Naive B cell (primary cell): Measurements from ENCODE around the gene RBBP6. TPM values are rescaled to one million over a fixed set of nuclear protein-coding genes. Genes with fewer than 3 reads are reported as not detected.

Source experiments
- ATAC-seq, 2 donors: fragments of 150-1000 bp; cut with Tn5 transposase; 2 replicates each; pipeline ENCODE4 v1.10.0; 2021; ENCODE audit warnings: low read depth in 2 of 2, mild to moderate bottlenecking in 2 of 2, moderate library complexity in 2 of 2
- DNase-seq: peaks from one replicate; pipeline ENCODE4 v3.0.0; 2022
- H3K27ac Mint-ChIP-seq, 6 donors: one replicate each; pipeline ENCODE4 v1.8.0; 2020 to 2022; ENCODE audit warnings: mild to moderate bottlenecking in 6 of 6, mixed read lengths in 6 of 6, moderate library complexity in 5 of 6, inconsistent platforms in 2 of 6
- H3K27me3 Mint-ChIP-seq, 3 donors: one replicate each; pipeline ENCODE4 v1.8.0; 2021 to 2022; ENCODE audit warnings: mixed read lengths in 3 of 3, mild to moderate bottlenecking in 1 of 3
- H3K36me3 Mint-ChIP-seq, 2 donors: one replicate each; pipeline ENCODE4 v1.8.0; 2020 to 2022; ENCODE audit warnings: mixed read lengths in 2 of 2, inconsistent platforms in 1 of 2, mild to moderate bottlenecking in 1 of 2
- H3K4me1 Mint-ChIP-seq, 3 donors: one replicate each; pipeline ENCODE4 v1.8.0; 2020 to 2022; ENCODE audit warnings: mixed read lengths in 3 of 3, inconsistent platforms in 1 of 3, mild to moderate bottlenecking in 1 of 3, moderate library complexity in 1 of 3
- H3K4me3 Mint-ChIP-seq, 8 donors: one replicate each; pipeline ENCODE4 v1.8.0; 2020 to 2022; ENCODE audit warnings: mild to moderate bottlenecking in 8 of 8, mixed read lengths in 8 of 8, moderate library complexity in 8 of 8, inconsistent platforms in 2 of 8
- H3K9me3 Mint-ChIP-seq, 7 donors: one replicate each; pipeline ENCODE4 v1.8.0; 2020 to 2022; ENCODE audit warnings: mixed read lengths in 7 of 7, mild to moderate bottlenecking in 5 of 7, inconsistent platforms in 2 of 7, moderate library complexity in 1 of 7
- polyA plus RNA-seq, 6 donors: library from polyadenylated mRNA; unstranded; fragments of 300-500 nt; fragmentation: Illumina TruSeq; gene quantifications; one replicate each; pipeline ENCODE4 v1.2.3, GENCODE V29; 2021; ENCODE audit warnings: low read depth in 6 of 6

Gene RBBP6
- polyA plus RNA-seq, 6 donors from 2014 or later = 19.6 to 41.1 (median 30.2) TPM

DNA sequence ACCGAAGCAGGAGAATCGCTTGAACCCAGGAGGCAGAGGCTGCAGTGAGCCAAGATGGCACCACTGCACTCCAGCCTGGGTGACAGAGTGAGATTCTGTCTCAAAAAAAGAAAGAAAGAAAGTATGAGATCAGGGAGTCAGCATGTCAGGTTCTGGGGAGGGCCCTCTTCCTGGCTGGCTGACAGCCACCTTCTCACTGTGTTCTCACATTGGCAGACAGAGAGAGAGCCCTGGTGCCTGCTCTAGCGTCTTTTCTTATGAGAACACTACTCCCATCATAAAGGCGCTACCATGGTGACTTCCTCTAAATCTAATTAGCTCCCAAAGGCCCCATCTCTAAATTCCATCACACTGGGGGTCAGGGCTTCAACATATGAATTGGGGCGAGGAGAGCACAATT, 27.6 kb upstream of the RBBP6 start:
- H3K4me1 Mint-ChIP-seq = peaks cover under 1 to 2% (median 2%) of the 10 kb centered on the region in 3 donors
- no peak overlapping the region for H3K27ac Mint-ChIP-seq
- no peak for ATAC-seq
- H3K9me3 Mint-ChIP-seq = peaks cover 0 to 1% (median 0%) of the 10 kb centered on the region in 7 donors
- no peaks in the 10 kb centered on the region for H3K36me3 Mint-ChIP-seq
- no peak overlapping the region for H3K4me3 Mint-ChIP-seq
- H3K27me3 Mint-ChIP-seq = peaks cover 0 to 29% (median 23%) of the 10 kb centered on the region in 3 donors
- no peak for DNase-seq

DNA sequence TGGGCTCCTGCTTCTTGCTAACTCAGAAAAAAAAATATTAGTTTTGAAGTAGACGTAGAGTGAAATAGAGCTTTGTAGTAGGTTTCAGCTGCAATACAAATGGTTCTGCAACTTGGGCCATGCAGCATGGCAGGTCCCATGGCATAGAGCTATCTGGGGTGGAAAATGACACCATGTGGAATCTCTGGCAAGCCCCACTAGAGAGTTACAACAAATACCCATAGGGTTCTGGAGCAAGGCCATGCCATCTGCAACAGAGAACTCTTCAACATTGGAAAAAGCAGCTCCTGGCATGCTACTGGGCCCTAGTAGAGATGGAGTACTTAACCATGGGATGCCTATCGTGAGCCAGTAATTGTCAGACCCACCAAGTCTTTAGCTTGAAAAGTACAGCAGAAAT, 25.3 kb upstream of the RBBP6 start:
- peaks cover 0 to 1% (median 0%) of the 10 kb centered on the region in 7 donors for H3K9me3 Mint-ChIP-seq
- ATAC-seq (no peak), DNase-seq (no peak)
- no peak overlapping the region for H3K27ac Mint-ChIP-seq
- no peak overlapping the region for H3K4me3 Mint-ChIP-seq
- peaks cover 5 to 10% (median 8%) of the 10 kb centered on the region in 3 donors for H3K4me1 Mint-ChIP-seq
- peaks cover 0 to 20% (median 11%) of the 10 kb centered on the region in 3 donors for H3K27me3 Mint-ChIP-seq
- no peaks in the 10 kb centered on the region for H3K36me3 Mint-ChIP-seq

DNA sequence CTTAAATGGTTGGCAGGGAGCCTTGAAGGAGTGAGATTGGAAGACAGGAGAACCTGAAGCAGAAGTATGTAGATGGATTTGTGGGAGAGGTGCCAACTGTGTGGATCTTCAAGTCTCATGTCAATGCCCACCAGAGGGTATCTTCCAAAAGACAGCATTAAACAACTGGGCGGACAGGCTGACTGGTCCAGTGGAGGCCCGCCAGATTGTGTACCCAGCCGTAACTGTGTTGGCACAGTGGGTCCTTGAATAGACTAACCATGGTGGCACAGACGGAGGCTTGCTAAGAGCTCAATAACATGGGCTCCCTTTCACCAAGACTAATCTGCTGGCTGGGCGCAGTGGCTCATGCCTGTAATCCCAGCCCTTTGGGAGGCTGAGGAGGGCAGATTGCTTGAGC, 24.2 kb upstream of the RBBP6 start:
- no peak overlapping the region for H3K4me3 Mint-ChIP-seq
- H3K27me3 Mint-ChIP-seq = peaks cover 0 to 18% (median 8%) of the 10 kb centered on the region in 3 donors
- ATAC-seq (no peak), DNase-seq (no peak)
- H3K4me1 Mint-ChIP-seq = peaks cover 5 to 10% (median 8%) of the 10 kb centered on the region in 3 donors
- H3K27ac Mint-ChIP-seq = peak overlapping the region in 1 of 6 donors; percentile 16
- H3K9me3 Mint-ChIP-seq = peaks cover 0 to 1% (median 0%) of the 10 kb centered on the region in 7 donors
- H3K36me3 Mint-ChIP-seq = no peaks in the 10 kb centered on the region

DNA sequence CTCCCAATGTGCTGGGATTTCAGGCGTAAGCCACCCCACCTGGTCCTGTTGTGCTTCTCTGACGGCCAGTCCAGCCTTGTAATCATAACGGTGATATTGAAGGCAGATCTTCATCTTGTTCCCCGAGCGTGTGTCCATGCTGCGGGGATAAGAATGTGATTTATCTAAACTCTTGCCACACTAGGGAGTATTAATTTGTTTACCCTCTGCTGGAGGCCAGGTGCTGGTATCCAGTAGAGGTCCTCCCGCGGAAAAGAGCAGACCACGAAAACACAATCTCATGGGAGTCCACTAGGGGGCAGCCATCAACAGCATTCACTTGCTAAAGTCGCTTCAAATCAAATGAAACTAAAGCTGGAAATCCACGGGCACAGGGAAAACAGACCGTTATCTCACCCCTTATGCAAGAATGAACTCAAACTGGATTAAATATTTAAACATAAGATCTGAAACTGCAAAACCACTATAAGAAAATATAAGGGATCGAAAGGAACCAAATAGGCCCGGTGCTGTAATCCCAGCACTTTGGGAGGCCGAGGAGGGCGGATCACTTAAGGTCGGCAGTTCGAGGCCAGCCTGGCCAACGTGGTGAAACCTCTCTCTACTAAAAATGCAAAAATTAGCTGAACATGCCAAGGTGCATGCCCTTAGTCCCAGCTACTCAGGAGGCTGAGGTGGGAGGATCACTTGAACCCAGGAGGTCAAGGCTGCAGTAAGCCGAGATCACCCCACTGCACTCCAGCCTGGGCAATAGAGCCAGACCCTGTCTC, 22.3 kb upstream of the RBBP6 start:
- H3K9me3 Mint-ChIP-seq = peaks cover 0 to 1% (median 0%) of the 10 kb centered on the region in 7 donors
- peaks cover 5 to 10% (median 8%) of the 10 kb centered on the region in 3 donors for H3K4me1 Mint-ChIP-seq
- H3K27me3 Mint-ChIP-seq = peaks cover 0 to 17% (median 8%) of the 10 kb centered on the region in 3 donors
- H3K4me3 Mint-ChIP-seq = peak overlapping the region in 3 of 8 donors; percentile 50 to 77 (median 59)
- ATAC-seq (peak; percentile 72 to 76), DNase-seq (peak; percentile 56)
- H3K36me3 Mint-ChIP-seq = no peaks in the 10 kb centered on the region
- H3K27ac Mint-ChIP-seq = peak overlapping the region in 2 of 6 donors; percentile 73 to 96

DNA sequence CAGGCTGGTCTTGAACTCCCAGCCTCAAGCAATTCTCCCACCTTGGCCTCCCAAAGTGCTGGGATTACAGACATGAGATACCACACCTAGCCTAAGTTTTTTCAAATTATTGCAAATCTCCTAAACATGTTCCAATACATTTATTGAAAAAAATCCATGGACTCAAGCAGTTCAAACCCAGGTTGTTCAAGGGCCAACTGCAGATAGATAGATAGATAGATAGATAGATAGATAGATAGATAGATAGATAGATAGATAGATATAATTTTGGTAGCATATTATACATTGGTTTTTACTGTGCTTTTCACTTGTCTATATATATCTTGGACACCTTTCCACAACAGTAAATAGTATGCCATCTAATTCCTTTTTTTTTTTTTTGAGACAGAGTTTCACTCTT, 20.9 kb upstream of the RBBP6 start:
- Mint-ChIP-seq H3K4me3 (no peak overlapping the region), H3K36me3 (no peaks in the 10 kb centered on the region), H3K9me3 (no peaks in the 10 kb centered on the region), H3K27me3 (peaks cover 0 to 17% (median 8%) of the 10 kb centered on the region in 3 donors), H3K27ac (no peak overlapping the region), H3K4me1 (peaks cover 5 to 10% (median 8%) of the 10 kb centered on the region in 3 donors)
- DNase-seq (no peak), ATAC-seq (no peak)

DNA sequence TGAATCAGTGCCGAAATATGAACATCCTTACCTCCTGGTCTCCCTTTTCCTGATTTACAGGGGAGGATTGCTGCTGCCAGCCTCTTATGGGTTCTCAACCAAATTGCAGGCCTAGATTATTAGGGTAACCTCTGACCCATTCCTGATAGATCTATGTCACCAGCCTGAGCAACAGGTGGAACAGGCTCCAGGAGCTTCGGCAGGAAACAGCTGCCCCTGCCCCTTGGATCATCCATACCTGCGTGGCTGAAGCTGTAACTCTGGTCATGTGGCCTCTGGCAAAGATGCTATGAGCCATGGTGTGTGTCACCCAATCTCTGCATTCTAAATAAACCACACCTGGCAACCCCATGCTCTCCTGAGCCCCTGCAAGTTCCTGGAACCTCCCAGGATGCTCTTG, 18.4 kb upstream of the RBBP6 start:
- peaks cover 5 to 10% (median 8%) of the 10 kb centered on the region in 3 donors for H3K4me1 Mint-ChIP-seq
- H3K4me3 Mint-ChIP-seq = no peak overlapping the region
- H3K27me3 Mint-ChIP-seq = peaks cover 0 to 13% (median 0%) of the 10 kb centered on the region in 3 donors
- H3K36me3 Mint-ChIP-seq = no peaks in the 10 kb centered on the region
- ATAC-seq (no peak), DNase-seq (no peak)
- H3K9me3 Mint-ChIP-seq = no peaks in the 10 kb centered on the region
- peak overlapping the region in 1 of 6 donors; percentile 21 for H3K27ac Mint-ChIP-seq

DNA sequence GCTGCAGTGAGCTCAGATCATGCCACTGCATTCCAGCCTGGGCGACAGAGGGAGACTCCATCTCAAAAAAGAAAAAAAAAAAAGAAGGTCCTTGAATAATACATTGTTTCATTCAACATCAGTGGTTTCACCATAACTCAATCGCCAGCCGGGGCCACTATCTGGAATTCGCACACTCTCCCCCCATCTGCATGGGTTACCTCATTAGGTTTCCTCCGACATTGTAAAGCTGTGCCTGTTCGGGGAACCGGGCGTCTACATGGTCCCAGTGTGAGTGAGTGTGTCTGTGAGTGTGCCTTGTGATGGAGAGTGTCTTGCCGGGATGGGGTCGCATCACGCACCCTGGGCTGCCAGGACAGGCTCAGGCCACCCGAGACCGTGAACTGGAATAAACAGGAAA, 16.6 kb upstream of the RBBP6 start:
- Mint-ChIP-seq H3K9me3 (no peaks in the 10 kb centered on the region), H3K4me1 (no peaks in the 10 kb centered on the region), H3K4me3 (no peak overlapping the region), H3K27me3 (peaks cover 4 to 23% (median 8%) of the 10 kb centered on the region in 3 donors), H3K36me3 (no peaks in the 10 kb centered on the region), H3K27ac (no peak overlapping the region)
- ATAC-seq (no peak), DNase-seq (no peak)

DNA sequence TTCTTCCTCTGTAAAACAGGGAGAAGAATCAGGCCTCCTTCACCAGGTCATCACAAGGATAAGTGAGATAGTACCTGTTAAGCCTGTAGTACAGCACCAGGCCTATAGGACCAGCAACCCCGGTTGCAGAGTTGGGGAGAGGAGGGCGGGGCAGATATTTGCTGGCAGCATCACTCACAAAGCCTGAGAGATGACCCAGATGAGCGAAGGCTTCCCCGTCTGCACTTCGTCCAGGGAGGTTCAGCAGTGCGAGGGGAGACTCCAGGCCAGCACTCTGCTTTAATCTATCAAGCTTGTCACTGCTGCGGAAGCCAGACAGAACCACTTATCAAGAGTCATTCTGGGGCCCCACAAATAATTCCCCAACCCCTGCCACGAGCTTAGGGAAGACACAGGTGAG, 15.8 kb upstream of the RBBP6 start:
- peaks cover 4 to 23% (median 8%) of the 10 kb centered on the region in 3 donors for H3K27me3 Mint-ChIP-seq
- no peaks in the 10 kb centered on the region for H3K4me1 Mint-ChIP-seq
- DNase-seq (no peak), ATAC-seq (no peak)
- H3K36me3 Mint-ChIP-seq = no peaks in the 10 kb centered on the region
- H3K9me3 Mint-ChIP-seq = no peaks in the 10 kb centered on the region
- no peak overlapping the region for H3K27ac Mint-ChIP-seq
- H3K4me3 Mint-ChIP-seq = no peak overlapping the region

DNA sequence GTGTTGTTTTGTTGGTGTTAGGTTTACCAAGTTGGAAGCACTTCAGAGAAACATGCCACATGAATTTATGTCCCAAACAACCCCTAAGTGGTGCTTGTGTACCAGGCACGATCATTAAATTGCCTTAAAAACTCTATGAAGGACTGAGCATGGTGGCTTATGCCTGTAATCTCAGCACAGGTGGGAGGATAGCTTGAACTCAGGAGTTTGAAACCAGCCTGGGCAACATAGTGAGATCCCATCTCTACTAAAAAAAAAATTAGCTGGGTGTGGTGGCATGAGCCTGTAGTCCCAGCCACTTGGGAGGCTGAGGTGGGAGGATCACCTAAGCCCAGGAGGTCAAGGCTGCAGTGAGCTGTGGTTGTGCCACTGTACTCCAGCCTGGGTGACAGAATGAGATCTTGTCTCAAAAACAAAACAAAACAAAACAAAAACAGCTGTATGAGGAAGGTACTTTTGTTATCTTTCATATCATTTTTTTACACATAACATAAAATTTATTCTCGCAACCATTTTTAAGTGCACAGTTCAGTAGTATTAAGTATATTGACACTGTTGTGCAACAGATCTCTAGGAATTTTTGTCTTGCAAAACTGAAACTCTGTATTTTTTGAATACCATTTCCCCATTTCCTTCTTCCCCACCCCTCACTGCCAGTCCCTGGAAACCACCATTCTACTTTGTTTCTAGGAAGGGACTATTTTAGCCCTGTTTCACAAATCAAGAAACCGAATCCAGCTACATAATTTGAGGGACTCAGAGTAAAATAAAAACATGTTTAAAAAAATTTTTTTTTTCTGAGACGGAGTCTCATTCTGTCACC, 14.3 kb upstream of the RBBP6 start:
- no peak overlapping the region for H3K4me3 Mint-ChIP-seq
- H3K27me3 Mint-ChIP-seq = peaks cover 4 to 23% (median 8%) of the 10 kb centered on the region in 3 donors
- no peaks in the 10 kb centered on the region for H3K9me3 Mint-ChIP-seq
- peak overlapping the region in 2 of 6 donors; percentile 21 to 73 for H3K27ac Mint-ChIP-seq
- H3K36me3 Mint-ChIP-seq = no peaks in the 10 kb centered on the region
- ATAC-seq (no peak), DNase-seq (no peak)
- H3K4me1 Mint-ChIP-seq = no peaks in the 10 kb centered on the region

DNA sequence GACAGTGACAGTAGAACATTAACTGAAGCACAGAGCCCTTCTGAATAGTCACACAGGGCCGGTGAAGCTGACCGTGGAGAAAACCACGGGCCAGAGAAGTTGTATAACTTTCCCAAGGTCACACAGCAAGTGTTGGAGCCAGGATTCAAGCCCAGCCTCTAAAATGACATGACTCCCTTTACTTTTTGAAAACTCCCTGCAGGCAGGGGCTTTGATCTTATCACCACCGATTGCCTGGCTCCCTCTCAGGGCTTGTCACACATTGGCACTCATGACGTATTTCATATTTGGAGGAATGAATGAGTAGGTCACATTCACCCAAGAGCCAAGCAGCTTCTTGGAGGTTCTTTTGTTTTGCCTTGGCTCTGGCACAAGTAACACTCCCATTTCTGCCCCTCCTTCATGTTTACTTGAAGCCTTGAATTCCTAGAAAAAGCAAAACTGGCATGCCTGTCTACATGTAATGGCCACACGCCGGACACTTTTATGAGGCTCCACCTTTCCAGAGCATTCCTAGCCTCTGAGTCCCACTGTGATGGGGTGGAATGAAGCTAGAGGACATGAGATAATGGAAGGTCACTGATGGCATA, 13.3 kb upstream of the RBBP6 start:
- DNase-seq (no peak), ATAC-seq (no peak)
- Mint-ChIP-seq H3K9me3 (no peaks in the 10 kb centered on the region), H3K4me1 (no peaks in the 10 kb centered on the region), H3K36me3 (no peaks in the 10 kb centered on the region), H3K27me3 (peaks cover 4 to 21% (median 8%) of the 10 kb centered on the region in 3 donors), H3K27ac (peak overlapping the region in 1 of 6 donors; percentile 16), H3K4me3 (no peak overlapping the region)

DNA sequence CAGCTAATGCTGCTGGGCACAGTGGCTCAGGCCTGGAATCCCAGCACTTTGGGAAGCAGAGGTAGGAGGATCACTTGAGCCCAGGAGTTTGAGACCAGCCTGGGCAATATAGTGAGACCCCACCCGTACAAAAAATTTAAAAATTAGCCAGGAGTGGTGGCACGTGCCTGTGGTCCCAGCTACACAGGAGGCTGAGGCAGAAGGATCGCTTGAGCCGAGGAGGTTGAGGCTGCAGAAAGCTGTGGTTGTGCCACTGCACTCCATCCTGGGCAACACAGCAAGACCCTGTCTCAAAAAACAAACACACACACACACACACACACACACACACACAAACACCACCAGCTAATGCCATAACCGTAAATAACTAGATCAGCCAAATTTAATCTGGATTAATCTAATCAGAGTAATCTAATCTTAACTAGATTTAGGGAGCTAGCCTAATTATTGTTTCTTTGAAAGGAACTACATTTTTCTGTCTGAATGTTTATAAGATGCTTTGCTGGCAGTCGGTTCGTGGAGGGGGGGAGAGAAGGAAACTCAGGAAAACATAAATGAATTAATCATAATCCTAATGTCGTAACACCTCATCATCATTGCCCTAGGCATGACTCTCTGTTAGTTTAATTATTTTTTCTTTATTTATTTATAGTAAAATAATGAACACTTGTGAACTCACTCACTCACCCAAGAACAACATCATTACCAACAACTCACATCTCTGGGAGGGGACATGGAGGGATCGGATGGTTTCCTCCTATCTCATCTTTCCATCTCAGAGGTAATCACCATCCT, 12.5 kb upstream of the RBBP6 start:
- H3K27me3 Mint-ChIP-seq = peaks cover 4 to 17% (median 8%) of the 10 kb centered on the region in 3 donors
- no peaks in the 10 kb centered on the region for H3K4me1 Mint-ChIP-seq
- no peak overlapping the region for H3K4me3 Mint-ChIP-seq
- H3K27ac Mint-ChIP-seq = no peak overlapping the region
- DNase-seq = no peak
- no peaks in the 10 kb centered on the region for H3K9me3 Mint-ChIP-seq
- no peaks in the 10 kb centered on the region for H3K36me3 Mint-ChIP-seq
- ATAC-seq = no peak

DNA sequence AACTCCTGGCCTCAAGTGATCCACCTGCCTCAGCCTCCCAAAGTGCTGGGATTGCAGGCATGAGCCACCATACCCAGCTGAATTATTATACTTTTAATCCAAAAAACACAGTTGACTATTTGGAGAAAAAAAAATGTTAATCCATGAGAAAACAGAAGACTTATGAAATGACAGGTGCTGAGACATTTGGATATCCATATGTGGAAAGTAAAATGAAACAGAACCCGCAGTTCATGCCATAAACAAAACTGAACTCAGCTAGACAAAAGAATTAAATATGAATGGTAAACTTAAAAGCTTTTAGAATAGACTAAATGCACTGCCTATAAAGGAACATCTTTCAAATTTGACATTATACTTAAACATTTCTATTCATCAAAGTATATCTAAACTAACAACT, 8.2 kb upstream of the RBBP6 start:
- no peaks in the 10 kb centered on the region for H3K36me3 Mint-ChIP-seq
- no peak overlapping the region for H3K4me3 Mint-ChIP-seq
- no peaks in the 10 kb centered on the region for H3K4me1 Mint-ChIP-seq
- peaks cover 4 to 22% (median 8%) of the 10 kb centered on the region in 3 donors for H3K27me3 Mint-ChIP-seq
- no peaks in the 10 kb centered on the region for H3K9me3 Mint-ChIP-seq
- ATAC-seq (no peak), DNase-seq (no peak)
- no peak overlapping the region for H3K27ac Mint-ChIP-seq

DNA sequence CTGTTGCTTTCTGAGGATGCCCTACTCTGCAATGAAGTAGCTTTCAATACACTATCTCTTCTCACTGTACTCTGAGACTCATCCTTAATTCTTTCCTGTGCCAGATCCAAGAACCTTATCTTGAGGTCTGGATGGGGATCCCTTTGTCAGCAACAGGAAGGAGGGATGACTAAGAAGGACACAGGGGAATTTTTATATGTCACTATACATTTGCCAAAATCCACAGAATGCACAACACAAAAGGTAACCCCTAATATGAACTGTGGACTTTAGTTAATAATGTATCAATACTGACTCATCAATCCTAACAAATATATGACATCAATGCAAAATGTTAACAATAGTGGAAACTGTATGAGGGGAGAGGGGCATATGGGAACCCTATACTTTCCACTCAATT, 4.7 kb upstream of the RBBP6 start:
- peaks cover 4 to 14% (median 6%) of the 10 kb centered on the region in 3 donors for H3K4me1 Mint-ChIP-seq
- DNase-seq = no peak
- no peaks in the 10 kb centered on the region for H3K9me3 Mint-ChIP-seq
- no peaks in the 10 kb centered on the region for H3K36me3 Mint-ChIP-seq
- H3K27ac Mint-ChIP-seq = no peak overlapping the region
- ATAC-seq = no peak
- H3K27me3 Mint-ChIP-seq = peaks cover 0 to 7% (median 0%) of the 10 kb centered on the region in 3 donors
- no peak overlapping the region for H3K4me3 Mint-ChIP-seq
